DND-41 (cell line): ENCODE data around the gene MALT1.

Experiments used
- ATAC-seq: fragments of 200-7000 bp; cut with Tn5 transposase; 3 replicates; pipeline ENCODE4 v1.9.1; 2021; ENCODE audit warnings: low read depth; ENCODE audit not compliant: insufficient read depth
- DNase-seq: peaks from one replicate; pipeline ENCODE4 v3.0.0-alpha.2; 2020
- H2AFZ ChIP-seq: 2 replicates; pipeline ENCODE4 v1.6.0; 2012; ENCODE audit warnings: low read depth, low read length
- H3K27ac ChIP-seq: 2 replicates; pipeline ENCODE4 v1.5.1; 2012; ENCODE audit warnings: low read length, inconsistent platforms
- H3K27me3 ChIP-seq: fragments of 200-600 bp; sonication (generic); 2 replicates; pipeline ENCODE4 v1.6.0; 2012; ENCODE audit warnings: low read length, mild to moderate bottlenecking, inconsistent platforms; ENCODE audit not compliant: insufficient read depth, poor library complexity
- H3K36me3 ChIP-seq: 2 replicates; pipeline ENCODE4 v1.5.1; 2012; ENCODE audit warnings: low read length, inconsistent platforms; ENCODE audit not compliant: insufficient read depth
- H3K4me1 ChIP-seq: 2 replicates; pipeline ENCODE4 v1.5.1; 2012; ENCODE audit warnings: mild to moderate bottlenecking, low read length; ENCODE audit not compliant: insufficient read depth
- H3K4me2 ChIP-seq: 2 replicates; pipeline ENCODE4 v1.6.0; 2012; ENCODE audit warnings: mild to moderate bottlenecking, moderate library complexity, low read length, inconsistent platforms; ENCODE audit not compliant: insufficient read depth
- H3K4me3 ChIP-seq, 2 experiments: fragments of 200-600 bp in 1 of 2; shearing (Covaris generic) in 1 of 2; 2 replicates each; pipeline ENCODE4 v1.5.1; 2012 to 2016; ENCODE audit warnings: inconsistent platforms in 2 of 2, low read length in 2 of 2, mild to moderate bottlenecking in 2 of 2, low read depth in 1 of 2, moderate library complexity in 1 of 2
- H3K79me2 ChIP-seq: 2 replicates; pipeline ENCODE4 v1.6.0; 2012; ENCODE audit warnings: low read length, inconsistent platforms; ENCODE audit not compliant: insufficient read depth
- H3K9ac ChIP-seq: 2 replicates; pipeline ENCODE4 v1.6.0; 2012; ENCODE audit warnings: low read depth, mild to moderate bottlenecking, inconsistent platforms, low read length, moderate library complexity
- H3K9me3 ChIP-seq: 2 replicates; pipeline ENCODE4 v1.5.1; 2012; ENCODE audit warnings: low read length, moderate library complexity, mild to moderate bottlenecking, inconsistent platforms; ENCODE audit not compliant: insufficient read depth, severe bottlenecking
- H4K20me1 ChIP-seq: 2 replicates; pipeline ENCODE4 v1.6.0; 2012; ENCODE audit warnings: low read length; ENCODE audit not compliant: insufficient read depth
- CTCF ChIP-seq: IDR thresholded peaks from 2 replicates; pipeline ENCODE4 v1.5.1; 2012; ENCODE audit warnings: borderline replicate concordance, low read length, moderate library complexity, mild to moderate bottlenecking; ENCODE audit not compliant: poor library complexity, severe bottlenecking; ENCODE audit errors: extremely low read depth
- EZH2 ChIP-seq: IDR thresholded peaks from 3 replicates; pipeline ENCODE4 v1.6.1; 2012; ENCODE audit warnings: borderline replicate concordance, low read depth, mild to moderate bottlenecking, moderate library complexity, low read length, inconsistent platforms; ENCODE audit not compliant: severe bottlenecking

MALT1 gene

GRCh38 chr18:58694720-58695468 is 23.6 kb downstream of the MALT1 start:
- H3K4me3 ChIP-seq, result no peak overlapping the region
- no peaks in the 10 kb centered on the region; the same call in 1 of the 2 replicates for H4K20me1 ChIP-seq
- no peaks in the 10 kb centered on the region for H3K4me1 ChIP-seq
- ATAC-seq (0 out of 3 replicates have a peak, but pooled peaks have one; percentile 37), DNase-seq (no peak)
- H3K27ac ChIP-seq, result no peak overlapping the region
- H3K4me2 ChIP-seq, result no peak overlapping the region
- H3K36me3 ChIP-seq, result peaks cover 36% of the 10 kb centered on the region
- no peaks in the 10 kb centered on the region for H3K27me3 ChIP-seq
- no peak overlapping the region for H2AFZ ChIP-seq
- peaks cover 3% of the 10 kb centered on the region; the same call in 1 of the 2 replicates for H3K79me2 ChIP-seq
- TF ChIP-seq CTCF (no peak), EZH2 (no peak)
- no peaks in the 10 kb centered on the region for H3K9me3 ChIP-seq
- no peak overlapping the region for H3K9ac ChIP-seq

GRCh38 chr18:58695772-58696171 is 24.5 kb downstream of the MALT1 start:
- Histone ChIP-seq H3K27me3 (no peaks in the 10 kb centered on the region), H3K9me3 (no peaks in the 10 kb centered on the region), H3K9ac (no peak overlapping the region), H3K4me3 (no peak overlapping the region), H3K4me2 (no peak overlapping the region), H3K36me3 (peaks cover 34% of the 10 kb centered on the region), H3K79me2 (no peaks in the 10 kb centered on the region), H3K4me1 (no peaks in the 10 kb centered on the region), H2AFZ (no peak overlapping the region), H4K20me1 (no peaks in the 10 kb centered on the region; the same call in 1 of the 2 replicates), H3K27ac (no peak overlapping the region)
- TF ChIP-seq CTCF, result no peak
- TF ChIP-seq EZH2, result no peak
- ATAC-seq (no peak), DNase-seq (no peak)

- no peak overlapping the region for H3K4me3 ChIP-seq
- H3K9ac ChIP-seq, result no peak overlapping the region
- ATAC-seq (no peak), DNase-seq (no peak)
- no peaks in the 10 kb centered on the region for H3K27me3 ChIP-seq
- H3K9me3 ChIP-seq, result no peaks in the 10 kb centered on the region
- no peaks in the 10 kb centered on the region for H3K79me2 ChIP-seq
- no peak overlapping the region for H3K27ac ChIP-seq
- TF ChIP-seq CTCF, result no peak
- no peak for TF ChIP-seq EZH2
- no peak overlapping the region for H2AFZ ChIP-seq
- H3K36me3 ChIP-seq, result peaks cover 45% of the 10 kb centered on the region
- no peaks in the 10 kb centered on the region; the same call in 1 of the 2 replicates for H4K20me1 ChIP-seq
- H3K4me2 ChIP-seq, result no peak overlapping the region
- H3K4me1 ChIP-seq, result no peaks in the 10 kb centered on the region
Measured at GRCh38 chr18:58697146-58697545, 25.9 kb downstream of the MALT1 start.
